Smooth muscle cell (in vitro differentiated cells): Measurements from ENCODE around the gene SERBP1. TPM values are rescaled to one million over a fixed set of nuclear protein-coding genes. Genes with fewer than 3 reads are reported as not detected.

Source experiments
- DNase-seq: peaks from one replicate; lab custom pipeline; 2025; ENCODE audit not compliant: unreplicated experiment; lab: John Stamatoyannopoulos, UW
- H2AFZ ChIP-seq: fragments of 200-600 bp; sonication (generic); 2 replicates; pipeline ENCODE4 v1.6.0; 2016; ENCODE audit warnings: antibody characterized with exemption, low read depth, mild to moderate bottlenecking
- H3F3A ChIP-seq: fragments of 200-600 bp; sonication (generic); 2 replicates; pipeline ENCODE4 v1.6.0; 2017; ENCODE audit warnings: antibody characterized with exemption, low read depth
- H3K27ac ChIP-seq: fragments of 200-600 bp; sonication (generic); 2 replicates; pipeline ENCODE4 v1.5.1; 2016; ENCODE audit warnings: low read depth, mild to moderate bottlenecking
- H3K27me3 ChIP-seq: fragments of 200-600 bp; sonication (generic); 2 replicates; pipeline ENCODE4 v1.6.1; 2016; ENCODE audit warnings: low read depth, mild to moderate bottlenecking
- H3K36me3 ChIP-seq: fragments of 200-600 bp; sonication (generic); 2 replicates; pipeline ENCODE4 v1.5.1; 2016; ENCODE audit warnings: low read depth
- H3K4me1 ChIP-seq: fragments of 200-600 bp; sonication (generic); 2 replicates; pipeline ENCODE4 v1.5.1; 2016; ENCODE audit warnings: low read depth
- H3K4me2 ChIP-seq: fragments of 200-600 bp; sonication (generic); 2 replicates; pipeline ENCODE4 v1.6.0; 2016; ENCODE audit warnings: mild to moderate bottlenecking
- H3K4me3 ChIP-seq: fragments of 200-600 bp; sonication (generic); 2 replicates; pipeline ENCODE4 v1.5.1; 2016; ENCODE audit warnings: mild to moderate bottlenecking
- H3K79me2 ChIP-seq: fragments of 200-600 bp; sonication (generic); 2 replicates; pipeline ENCODE4 v1.6.0; 2016; ENCODE audit warnings: low read depth, mild to moderate bottlenecking
- H3K9ac ChIP-seq: fragments of 200-600 bp; sonication (generic); 2 replicates; pipeline ENCODE4 v1.6.0; 2016; ENCODE audit warnings: low read depth
- H3K9me3 ChIP-seq: fragments of 200-600 bp; sonication (generic); replicated peaks from 2 replicates; pipeline ENCODE4 v1.5.1; 2016; ENCODE audit warnings: low read depth
- H4K20me1 ChIP-seq: fragments of 200-600 bp; sonication (generic); 2 replicates; pipeline ENCODE4 v1.6.0; 2016; ENCODE audit warnings: low read depth
- WGBS: methylation state at CpG from one replicate; pipeline ENCODE4 v1.1.7; 2016; ENCODE audit warnings: low lambda C conversion rate; 5-methylcytosine and 5-hydroxymethylcytosine counted together
- polyA plus RNA-seq: library from polyadenylated mRNA; unstranded; fragments of >200 nt; fragmentation: Nextera tagmentation; extraction: Ambion mirVana; gene quantifications from 2 replicates; pipeline ENCODE4 v1.2.1, GENCODE V29; 2016
- total RNA-seq: library from RNA; depleted of rRNA; stranded (reverse); fragments of >200 nt; gene quantifications from 2 replicates; pipeline ENCODE4 v1.2.3, GENCODE V29; 2014
- TF ChIP-seq, protein P1 (sequence below): fragments of 200-600 bp; sonication (generic); IDR thresholded peaks from 2 replicates; pipeline ENCODE4 v1.5.1; 2017; ENCODE audit warnings: borderline replicate concordance, mild to moderate bottlenecking, antibody characterized with exemption; ENCODE audit not compliant: insufficient read depth, poor library complexity, severe bottlenecking

The SERBP1 gene
- total and polyA plus RNA-seq, 2 experiments from 2014 or later, result 82.5 to 172 TPM

DNA sequence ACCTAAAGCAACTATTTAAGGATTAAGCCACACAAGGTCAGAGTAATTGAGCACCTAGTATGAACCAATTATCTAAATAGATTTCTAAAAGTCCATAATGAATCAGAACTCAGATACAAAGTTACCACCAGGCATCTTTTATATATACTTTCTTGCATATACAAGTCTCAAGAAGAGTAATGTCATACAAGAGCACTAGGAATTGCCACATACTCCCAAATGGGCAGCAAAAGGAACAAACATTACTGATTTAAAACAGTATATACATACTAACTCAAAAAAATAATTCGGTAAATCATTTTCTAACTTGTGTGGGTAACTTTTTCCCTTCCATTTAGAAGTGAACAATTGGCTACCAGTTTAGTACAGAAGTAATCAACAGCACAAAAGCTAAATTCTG is 22.1 kb downstream of the SERBP1 start:
- H3K4me3 ChIP-seq, result no peak overlapping the region
- TF ChIP-seq, protein P1, sequence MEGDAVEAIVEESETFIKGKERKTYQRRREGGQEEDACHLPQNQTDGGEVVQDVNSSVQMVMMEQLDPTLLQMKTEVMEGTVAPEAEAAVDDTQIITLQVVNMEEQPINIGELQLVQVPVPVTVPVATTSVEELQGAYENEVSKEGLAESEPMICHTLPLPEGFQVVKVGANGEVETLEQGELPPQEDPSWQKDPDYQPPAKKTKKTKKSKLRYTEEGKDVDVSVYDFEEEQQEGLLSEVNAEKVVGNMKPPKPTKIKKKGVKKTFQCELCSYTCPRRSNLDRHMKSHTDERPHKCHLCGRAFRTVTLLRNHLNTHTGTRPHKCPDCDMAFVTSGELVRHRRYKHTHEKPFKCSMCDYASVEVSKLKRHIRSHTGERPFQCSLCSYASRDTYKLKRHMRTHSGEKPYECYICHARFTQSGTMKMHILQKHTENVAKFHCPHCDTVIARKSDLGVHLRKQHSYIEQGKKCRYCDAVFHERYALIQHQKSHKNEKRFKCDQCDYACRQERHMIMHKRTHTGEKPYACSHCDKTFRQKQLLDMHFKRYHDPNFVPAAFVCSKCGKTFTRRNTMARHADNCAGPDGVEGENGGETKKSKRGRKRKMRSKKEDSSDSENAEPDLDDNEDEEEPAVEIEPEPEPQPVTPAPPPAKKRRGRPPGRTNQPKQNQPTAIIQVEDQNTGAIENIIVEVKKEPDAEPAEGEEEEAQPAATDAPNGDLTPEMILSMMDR, result no peak
- H3K27me3 ChIP-seq, result no peaks in the 10 kb centered on the region
- peaks cover 36% of the 10 kb centered on the region for H4K20me1 ChIP-seq
- no peak overlapping the region for H3K27ac ChIP-seq
- H3F3A ChIP-seq, result peaks cover 8% of the 10 kb centered on the region
- no peaks in the 10 kb centered on the region for H3K4me1 ChIP-seq
- 96% methylated on average over 1 of the region's 1 CpG for WGBS
- H3K4me2 ChIP-seq, result no peak overlapping the region
- no peak for DNase-seq
- H2AFZ ChIP-seq, result no peak overlapping the region
- H3K9me3 ChIP-seq, result no peaks in the 10 kb centered on the region
- peaks cover 6% of the 10 kb centered on the region for H3K79me2 ChIP-seq
- H3K36me3 ChIP-seq, result peaks cover 13% of the 10 kb centered on the region
- no peak overlapping the region for H3K9ac ChIP-seq

GRCh38 chr1:67407498-67407897 is 22.7 kb downstream of the SERBP1 start:
- WGBS, result 72% methylated on average over 5 of the region's 5 CpGs
- H3K4me1 ChIP-seq, result no peaks in the 10 kb centered on the region
- TF ChIP-seq, protein P1, result no peak
- no peak overlapping the region for H3K27ac ChIP-seq
- no peak overlapping the region for H3K4me3 ChIP-seq
- H3K4me2 ChIP-seq, result no peak overlapping the region
- no peak for DNase-seq
- peaks cover 6% of the 10 kb centered on the region for H3K79me2 ChIP-seq
- H4K20me1 ChIP-seq, result peaks cover 33% of the 10 kb centered on the region
- no peaks in the 10 kb centered on the region for H3K9me3 ChIP-seq
- no peak overlapping the region for H2AFZ ChIP-seq
- no peaks in the 10 kb centered on the region for H3K27me3 ChIP-seq
- no peak overlapping the region for H3K9ac ChIP-seq
- H3K36me3 ChIP-seq, result peaks cover 13% of the 10 kb centered on the region
- H3F3A ChIP-seq, result peaks cover 8% of the 10 kb centered on the region

DNA sequence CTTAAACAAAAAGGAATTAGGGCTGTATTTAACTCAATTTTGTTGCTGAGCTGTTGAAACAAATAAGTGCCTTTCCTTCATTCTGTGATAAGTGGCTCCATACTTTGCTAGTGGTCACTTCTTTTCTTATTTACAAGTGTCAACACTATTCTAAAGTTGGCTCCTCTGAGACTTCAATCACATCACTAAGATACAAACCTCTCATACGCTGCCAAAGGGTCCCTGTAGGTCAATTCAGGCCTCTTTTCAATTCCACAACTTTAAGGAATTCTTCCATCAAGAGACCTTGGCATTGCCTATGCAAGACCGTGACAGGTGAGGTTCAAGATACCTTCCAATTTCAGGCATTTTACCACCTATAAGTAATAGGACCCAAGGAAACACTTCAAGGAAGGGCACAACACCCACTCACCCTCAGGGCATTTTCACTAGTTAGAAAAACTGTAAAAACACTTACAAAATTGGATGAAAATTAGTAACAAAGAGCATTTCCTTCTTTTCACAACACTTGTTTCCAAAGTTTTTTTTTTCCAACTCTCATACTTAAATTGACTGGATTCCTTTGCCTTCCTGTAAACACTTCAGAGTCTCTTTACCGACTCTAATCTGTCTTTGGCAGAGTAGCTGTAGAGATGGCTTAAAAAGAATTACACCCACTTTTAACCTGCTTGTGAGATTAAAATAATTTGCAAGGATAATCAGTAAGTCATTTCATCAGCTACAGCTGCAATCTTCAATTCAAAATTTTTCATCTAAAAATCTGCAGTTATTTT is 24.5 kb downstream of the SERBP1 start:
- no peak overlapping the region for H3K4me3 ChIP-seq
- no peak for DNase-seq
- H3K9ac ChIP-seq, result no peak overlapping the region
- no peak overlapping the region for H2AFZ ChIP-seq
- no peaks in the 10 kb centered on the region for H3K9me3 ChIP-seq
- TF ChIP-seq, protein P1, result no peak
- WGBS, result 84% methylated on average over 3 of the region's 3 CpGs
- H3K27ac ChIP-seq, result no peak overlapping the region
- H3K4me1 ChIP-seq, result no peaks in the 10 kb centered on the region
- no peaks in the 10 kb centered on the region for H3K36me3 ChIP-seq
- H3K79me2 ChIP-seq, result peaks cover 3% of the 10 kb centered on the region
- H4K20me1 ChIP-seq, result peaks cover 16% of the 10 kb centered on the region
- H3K27me3 ChIP-seq, result no peaks in the 10 kb centered on the region
- H3F3A ChIP-seq, result peaks cover 6% of the 10 kb centered on the region
- H3K4me2 ChIP-seq, result no peak overlapping the region

DNA sequence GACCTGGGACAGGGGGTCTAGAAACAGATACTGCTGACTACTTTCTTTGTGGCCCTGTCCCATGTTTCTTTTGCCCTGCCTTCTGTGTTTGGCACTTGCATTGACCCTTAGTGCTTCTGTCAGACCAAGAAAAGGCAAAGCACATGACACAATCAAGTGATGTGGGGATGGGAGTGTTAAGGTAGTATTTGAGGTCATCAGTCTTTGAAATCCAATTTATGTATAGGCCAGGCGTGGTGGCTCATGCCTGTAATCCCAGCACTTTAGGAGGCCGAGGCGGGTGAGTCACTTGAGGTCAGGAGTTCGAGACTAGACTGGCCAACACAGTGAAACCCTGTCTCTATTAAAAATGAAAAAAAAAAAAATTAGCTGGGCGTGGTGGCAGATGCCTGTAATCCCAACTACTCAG is 26.0 kb downstream of the SERBP1 start:
- no peak for DNase-seq
- H4K20me1 ChIP-seq, result peaks cover 9% of the 10 kb centered on the region
- 60% methylated on average over 5 of the region's 5 CpGs for WGBS
- H3K9me3 ChIP-seq, result no peaks in the 10 kb centered on the region
- H2AFZ ChIP-seq, result no peak overlapping the region
- H3K9ac ChIP-seq, result no peak overlapping the region
- H3K27ac ChIP-seq, result no peak overlapping the region
- H3K4me3 ChIP-seq, result no peak overlapping the region
- H3K27me3 ChIP-seq, result no peaks in the 10 kb centered on the region
- TF ChIP-seq, protein P1, result no peak
- H3K4me2 ChIP-seq, result no peak overlapping the region
- no peaks in the 10 kb centered on the region for H3K79me2 ChIP-seq
- peaks cover 6% of the 10 kb centered on the region for H3F3A ChIP-seq
- H3K36me3 ChIP-seq, result no peaks in the 10 kb centered on the region
- peaks cover 4% of the 10 kb centered on the region for H3K4me1 ChIP-seq
